ENCODE results near the gene GRM8. TPM values are rescaled to one million over a fixed set of nuclear protein-coding genes. Genes with fewer than 3 reads are reported as not detected.
"Not testable (repeated sequence)": the region's sequence is repeated elsewhere in the genome, so short reads cannot be mapped to it uniquely, and the experiment has no call there.

Gene GRM8
- total RNA-seq, 4 donors from 2014 or later, result not detected

- H3K4me3 ChIP-seq, result no peak overlapping the region
- no peaks in the 10 kb centered on the region for H3K9me3 ChIP-seq
- DNase-seq (ENCODE audit: low spot score in 2 of 2), result no peak
- 74% methylated on average over 4 of the region's 4 CpGs for whole genome bisulfite sequencing
- H3K36me3 ChIP-seq, result no peaks in the 10 kb centered on the region
- TF ChIP-seq POLR2AphosphoS5 (IDR thresholded peaks at IDR 0.05), result no peak
- no peak for TF ChIP-seq EP300 (IDR thresholded peaks at IDR 0.05)
- no peak for TF ChIP-seq CTCF (IDR thresholded peaks at IDR 0.05)
- no peak for TF ChIP-seq POLR2A (IDR thresholded peaks at IDR 0.05)
- no peak overlapping the region for H3K27ac ChIP-seq
- no peaks in the 10 kb centered on the region for H3K4me1 ChIP-seq
- no peaks in the 10 kb centered on the region for H3K27me3 ChIP-seq
These were observed 311.9 kb downstream of the GRM8 start for GRCh38 chr7:126940723-126941307.

- TF ChIP-seq POLR2A (IDR thresholded peaks at IDR 0.05), result no peak
- TF ChIP-seq POLR2AphosphoS5 (IDR thresholded peaks at IDR 0.05), result no peak
- TF ChIP-seq CTCF (IDR thresholded peaks at IDR 0.05), result no peak
- TF ChIP-seq EP300 (IDR thresholded peaks at IDR 0.05), result no peak
- H3K36me3 ChIP-seq, result no peaks in the 10 kb centered on the region
- DNase-seq (ENCODE audit: low spot score in 2 of 2), result no peak
- no peaks in the 10 kb centered on the region for H3K27me3 ChIP-seq
- no peak overlapping the region for H3K4me3 ChIP-seq
- H3K9me3 ChIP-seq, result no peaks in the 10 kb centered on the region
- H3K27ac ChIP-seq, result no peak overlapping the region
- no peaks in the 10 kb centered on the region for H3K4me1 ChIP-seq
- 31% methylated on average over 2 of the region's 2 CpGs for WGBS
These were observed 315.6 kb downstream of the GRM8 start for GRCh38 chr7:126937171-126937570.

- Histone ChIP-seq H3K4me1 (no peaks in the 10 kb centered on the region), H3K27me3 (no peaks in the 10 kb centered on the region), H3K36me3 (no peaks in the 10 kb centered on the region), H3K4me3 (no peak overlapping the region), H3K27ac (no peak overlapping the region), H3K9me3 (no peaks in the 10 kb centered on the region)
- TF ChIP-seq POLR2A (IDR thresholded peaks at IDR 0.05) (no peak), CTCF (IDR thresholded peaks at IDR 0.05) (no peak), EP300 (IDR thresholded peaks at IDR 0.05) (no peak), POLR2AphosphoS5 (IDR thresholded peaks at IDR 0.05) (no peak)
- DNase-seq (ENCODE audit: low spot score in 2 of 2), result no peak
These were observed 321.2 kb downstream of the GRM8 start for GRCh38 chr7:126931581-126931980.

- TF ChIP-seq CTCF (IDR thresholded peaks at IDR 0.05), result no peak
- no peak for TF ChIP-seq POLR2A (IDR thresholded peaks at IDR 0.05)
- TF ChIP-seq EP300 (IDR thresholded peaks at IDR 0.05), result no peak
- TF ChIP-seq POLR2AphosphoS5 (IDR thresholded peaks at IDR 0.05), result no peak
- Histone ChIP-seq H3K27ac (no peak overlapping the region), H3K4me3 (no peak overlapping the region)
These were observed 322.6 kb downstream of the GRM8 start for GRCh38 chr7:126930166-126930565.

GRCh38 chr7:126924477-126924876, 328.3 kb downstream of the GRM8 start:
- no peak overlapping the region for H3K27ac ChIP-seq
- TF ChIP-seq POLR2A (IDR thresholded peaks at IDR 0.05) (no peak), CTCF (IDR thresholded peaks at IDR 0.05) (no peak), POLR2AphosphoS5 (IDR thresholded peaks at IDR 0.05) (no peak), EP300 (IDR thresholded peaks at IDR 0.05) (no peak)
- H3K4me1 ChIP-seq, result no peaks in the 10 kb centered on the region
- no peak overlapping the region for H3K4me3 ChIP-seq
- 55% methylated on average over 2 of the region's 2 CpGs for WGBS
- H3K36me3 ChIP-seq, result no peaks in the 10 kb centered on the region
- no peaks in the 10 kb centered on the region for H3K27me3 ChIP-seq
- no peak for DNase-seq (ENCODE audit: low spot score in 2 of 2)
- H3K9me3 ChIP-seq, result no peaks in the 10 kb centered on the region

More at GRCh38 chr7:126930166-126930565, 322.6 kb downstream of the GRM8 start:
- H3K36me3 ChIP-seq, result no peaks in the 10 kb centered on the region
- WGBS, result 67% methylated on average over 2 of the region's 2 CpGs
- no peaks in the 10 kb centered on the region for H3K9me3 ChIP-seq
- DNase-seq (ENCODE audit: low spot score in 2 of 2), result no peak
- no peaks in the 10 kb centered on the region for H3K27me3 ChIP-seq
- no peaks in the 10 kb centered on the region for H3K4me1 ChIP-seq

GRCh38 chr7:126911627-126912026, 341.1 kb downstream of the GRM8 start:
- H3K4me3 ChIP-seq; H3K36me3 ChIP-seq; H3K27ac ChIP-seq; DNase-seq (ENCODE audit: low spot score in 2 of 2); H3K27me3 ChIP-seq; H3K4me1 ChIP-seq; H3K9me3 ChIP-seq: not testable (repeated sequence)
- 88% methylated on average over 4 of the region's 4 CpGs for WGBS

GRCh38 chr7:126908564-126908963, 344.2 kb downstream of the GRM8 start:
- not testable (repeated sequence) for H3K4me1 ChIP-seq; H3K9me3 ChIP-seq; H3K27me3 ChIP-seq; H3K4me3 ChIP-seq; H3K36me3 ChIP-seq; DNase-seq (ENCODE audit: low spot score in 2 of 2); H3K27ac ChIP-seq

- not testable (repeated sequence) for DNase-seq (ENCODE audit: low spot score in 2 of 2); H3K4me3 ChIP-seq; H3K27me3 ChIP-seq; H3K27ac ChIP-seq; H3K36me3 ChIP-seq; H3K9me3 ChIP-seq; H3K4me1 ChIP-seq
- WGBS, result 84% methylated on average over 6 of the region's 6 CpGs
These were observed 345.1 kb downstream of the GRM8 start for GRCh38 chr7:126907657-126908056.

Data from suprapubic skin (tissue), 4 donors.